GM18517 (cell line): ENCODE data around the gene APOBEC3A.
"Not testable (repeated sequence)": the region's sequence is repeated elsewhere in the genome, so short reads cannot be mapped to it uniquely, and the experiment has no call there.

Source experiments
- ATAC-seq: cut with Tn5 transposase; IDR thresholded peaks from one replicate; pipeline ENCODE4 v1.9.1; 2021; ENCODE audit warnings: mild to moderate bottlenecking, moderate library complexity; ENCODE audit not compliant: unreplicated experiment

The APOBEC3A gene

DNA sequence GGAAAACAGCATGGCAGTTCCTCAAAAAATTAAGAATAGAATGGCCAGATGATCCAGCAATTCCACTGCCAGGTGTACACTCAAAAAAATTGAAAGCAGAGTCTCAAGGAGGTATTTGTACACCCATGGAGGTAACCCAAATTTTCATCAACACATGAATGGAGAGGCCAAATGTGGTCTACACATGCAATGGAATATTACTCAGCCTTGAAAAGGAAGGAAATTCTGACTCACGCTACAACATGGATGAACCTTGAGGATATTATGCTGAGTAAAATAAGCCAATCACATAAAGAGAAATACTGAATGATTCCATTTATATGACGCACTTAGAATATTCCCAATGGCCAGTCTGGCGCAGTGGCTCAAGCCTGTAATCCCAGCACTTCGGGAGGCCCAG, 19.9 kb downstream of the APOBEC3A start:
- not testable (repeated sequence) for ATAC-seq

- not testable (repeated sequence) for ATAC-seq
Measured at GRCh38 chr22:38980587-38980986, 23.2 kb downstream of the APOBEC3A start.

GRCh38 chr22:38981005-38981991, 23.9 kb downstream of the APOBEC3A start:
- no peak for ATAC-seq

- ATAC-seq, result no peak
Measured at GRCh38 chr22:38981992-38982927, 24.9 kb downstream of the APOBEC3A start, which contains the start of gene APOBEC3B. APOBEC3B (plus strand) TSS chr22:38982347; CDS start chr22:38982454, 107 bp downstream.

GRCh38 chr22:38984224-38984623, 26.8 kb downstream of the APOBEC3A start:
- no peak for ATAC-seq

GRCh38 chr22:38984784-38985757, 27.7 kb downstream of the APOBEC3A start:
- ATAC-seq, result peak; percentile 76

DNA sequence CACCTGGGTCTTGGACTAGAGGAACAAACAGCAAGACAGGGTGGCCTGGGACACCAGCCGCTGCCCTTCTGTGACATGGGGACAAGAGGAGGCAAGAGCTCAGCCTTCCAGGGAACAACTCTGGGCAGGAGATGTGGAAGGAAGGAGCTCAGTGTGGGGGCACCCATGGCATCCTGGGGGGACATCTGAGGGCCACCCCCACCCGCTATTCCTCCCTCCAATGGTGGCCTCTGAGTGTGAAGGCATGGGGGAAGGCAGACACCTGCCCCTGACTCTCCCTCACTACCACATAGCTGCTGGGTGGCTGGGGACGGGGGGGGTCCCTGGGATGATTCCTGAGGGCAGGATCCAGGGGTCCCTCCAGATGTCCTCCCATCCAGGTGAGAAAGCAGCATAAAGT, 29.2 kb downstream of the APOBEC3A start:
- ATAC-seq, result no peak

DNA sequence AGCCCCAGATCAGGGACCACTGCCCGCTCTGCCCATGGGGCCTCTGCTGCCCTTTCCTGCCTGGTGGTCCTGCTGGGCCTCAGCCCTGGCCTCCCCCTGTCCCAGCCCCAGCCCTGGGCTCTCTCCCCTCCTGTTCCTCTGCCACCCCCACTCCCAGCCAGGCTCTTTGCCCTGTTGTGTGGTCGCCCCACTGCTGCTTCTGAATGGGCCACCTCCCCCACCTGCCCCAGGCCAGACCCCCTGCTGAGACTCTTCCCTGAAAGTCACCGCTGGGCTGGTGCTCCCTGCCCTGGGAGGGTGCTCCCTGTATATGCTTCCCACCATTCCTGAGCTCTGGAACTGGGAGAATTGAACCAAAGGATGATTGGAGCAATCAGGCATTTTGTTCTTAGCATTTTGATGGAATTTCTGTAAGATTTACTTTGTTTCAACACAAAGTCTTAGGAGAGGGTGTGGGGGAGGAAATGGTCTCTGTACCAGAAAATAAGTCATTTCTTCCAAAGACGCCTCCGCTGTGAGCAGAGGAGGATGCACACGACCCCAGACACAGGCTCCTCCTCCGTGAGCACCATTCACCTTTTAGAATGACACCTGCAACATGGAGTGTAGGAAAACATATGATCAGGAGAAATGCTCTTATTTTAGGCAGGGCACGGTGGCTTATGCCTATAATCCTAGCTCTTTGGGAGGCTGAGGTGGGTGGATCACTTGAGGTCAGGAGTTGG, 29.9 kb downstream of the APOBEC3A start:
- no peak for ATAC-seq

GRCh38 chr22:38989466-38989865, 32.1 kb downstream of the APOBEC3A start:
- ATAC-seq, result no peak

- not testable (repeated sequence) for ATAC-seq
Measured at GRCh38 chr22:38992871-38993371, 35.5 kb downstream of the APOBEC3A start.

- ATAC-seq, result no peak
Measured at GRCh38 chr22:38996105-38996504, 38.7 kb downstream of the APOBEC3A start.

- ATAC-seq, result no peak
Measured at GRCh38 chr22:38997518-38997917, 40.1 kb downstream of the APOBEC3A start.

DNA sequence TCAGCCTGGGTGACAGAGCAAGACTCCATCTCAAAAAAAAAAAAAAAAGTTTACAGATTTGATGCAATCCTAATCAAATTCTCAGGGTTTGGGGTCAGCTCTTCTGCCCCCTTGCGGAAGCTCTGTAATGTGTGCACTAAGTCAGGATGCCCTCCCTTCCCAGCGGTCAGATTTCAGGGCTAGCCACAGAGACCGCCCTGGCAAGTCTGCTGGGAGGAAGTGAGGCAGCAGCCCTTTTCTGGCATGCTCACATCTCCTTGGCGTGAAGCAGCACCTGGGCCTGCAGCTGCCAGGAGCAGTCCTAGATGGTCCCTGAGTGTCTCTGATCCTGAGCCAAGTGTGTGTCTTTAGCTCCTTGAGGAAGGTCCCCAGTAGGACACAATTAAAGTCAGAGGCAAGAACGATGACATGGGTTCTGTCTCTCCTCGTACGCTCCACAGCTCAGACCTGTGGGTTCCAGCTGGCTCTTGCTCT, 45.8 kb downstream of the APOBEC3A start:
- ATAC-seq, result peak; percentile 70

GRCh38 chr22:39007177-39007576, 49.8 kb downstream of the APOBEC3A start:
- no peak for ATAC-seq

- not testable (repeated sequence) for ATAC-seq
Measured at GRCh38 chr22:39008271-39008850, 51.0 kb downstream of the APOBEC3A start.

DNA sequence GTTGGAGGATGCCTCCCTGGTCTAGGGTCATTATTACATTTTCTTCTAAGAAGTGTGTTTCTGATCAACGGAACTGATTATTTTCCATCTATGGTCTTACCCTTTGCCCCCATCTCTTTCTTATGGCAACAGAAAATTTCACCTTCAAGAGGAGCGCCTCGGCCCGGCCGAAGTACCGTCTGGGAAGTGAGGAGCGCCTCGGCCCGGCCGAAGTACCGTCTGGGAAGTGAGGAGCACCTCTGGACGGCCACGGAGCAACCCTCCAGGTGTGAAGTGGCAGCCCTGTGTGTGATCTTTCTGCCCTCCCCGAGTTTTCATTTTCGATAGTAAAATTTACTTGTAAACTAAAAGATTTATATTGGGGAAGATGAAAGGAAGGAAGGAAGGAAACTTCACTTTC, 53.5 kb downstream of the APOBEC3A start:
- ATAC-seq, result no peak
